Spleen (tissue), 11 donors: ENCODE measurements around the gene HRK. TPM values are rescaled to one million over a fixed set of nuclear protein-coding genes. Genes with fewer than 3 reads are reported as not detected.
A peak's percentile ranks its signal among the peaks of the same experiment; 100 is the strongest.

ENCODE experiments used
- DNase-seq: peaks from one replicate; pipeline ENCODE4 v3.0.0-alpha.2; 2020
- H3K27ac ChIP-seq, 8 donors: fragments of 200-600 bp; sonication (generic) in 7 of 8; 1 replicate in 4 of 8; 2 replicates in 4 of 8; pipeline versions ENCODE4 v1.5.0 to v1.8.0; 2016 to 2021; ENCODE audit warnings: inconsistent platforms in 4 of 8, mild to moderate bottlenecking in 4 of 8, moderate library complexity in 1 of 8
- H3K27me3 ChIP-seq, 7 donors: fragments of 200-600 bp; sonication (generic) in 6 of 7; replicated peaks in 1 of 7; 1 replicate in 4 of 7; 2 replicates in 3 of 7; pipeline versions ENCODE4 v1.5.0 to v1.8.0; 2016 to 2021; ENCODE audit warnings: inconsistent platforms in 3 of 7, mild to moderate bottlenecking in 1 of 7
- H3K36me3 ChIP-seq, 6 donors: fragments of 200-600 bp; sonication (generic) in 5 of 6; 1 replicate in 4 of 6; 2 replicates in 2 of 6; pipeline versions ENCODE4 v1.5.0 to v1.8.0; 2016 to 2021; ENCODE audit warnings: inconsistent platforms in 2 of 6
- H3K4me1 ChIP-seq, 6 donors: fragments of 200-600 bp; sonication (generic) in 5 of 6; 1 replicate in 3 of 6; 2 replicates in 3 of 6; pipeline versions ENCODE4 v1.5.0 to v1.8.0; 2016 to 2021; ENCODE audit warnings: inconsistent platforms in 3 of 6
- H3K4me3 ChIP-seq, 8 donors: fragments of 200-600 bp; sonication (generic) in 7 of 8; 1 replicate in 4 of 8; 2 replicates in 4 of 8; pipeline versions ENCODE4 v1.5.0 to v1.8.0; 2016 to 2021; ENCODE audit warnings: inconsistent platforms in 4 of 8, mild to moderate bottlenecking in 4 of 8, moderate library complexity in 2 of 8
- H3K9me3 ChIP-seq, 8 donors: fragments of 200-600 bp; sonication (generic) in 7 of 8; 1 replicate in 4 of 8; 2 replicates in 4 of 8; pipeline versions ENCODE4 v1.5.0 to v1.8.0; 2016 to 2021; ENCODE audit warnings: inconsistent platforms in 4 of 8
- POLR2A ChIP-seq, 3 donors: fragments of 450-650 bp; IDR thresholded peaks; one replicate each; pipeline ENCODE4 v1.5.1; 2017; ENCODE audit warnings: antibody characterized with exemption in 3 of 3, mild to moderate bottlenecking in 1 of 3
- POLR2AphosphoS5 ChIP-seq, 3 donors: sonication (generic); formaldehyde crosslinking; IDR thresholded peaks; one replicate each; pipeline ENCODE4 v1.5.1; 2017; ENCODE audit warnings: antibody characterized with exemption in 3 of 3
- WGBS, 5 donors: extraction: QIAGEN DNeasy Blood & Tissue Kit in 3 of 5; methylation state at CpG; one replicate each; pipeline versions ENCODE4 v1.1.5 to v1.1.7; 2013 to 2018; 5-methylcytosine and 5-hydroxymethylcytosine counted together
- intact Hi-C: fragments of 100-400 bp; cut with DNase I; formaldehyde crosslinking; loops from one replicate; pipeline ENCODE4 v1.15.0; 2023; ENCODE audit warnings: low total_unique reads
- polyA plus RNA-seq, 3 donors: library from polyadenylated mRNA; stranded (reverse); fragments of 200-250 nt; gene quantifications; one replicate each; pipeline ENCODE4 v1.2.1, GENCODE V29; 2013
- total RNA-seq, 7 donors: library from RNA; depleted of rRNA in 3 of 7; stranded (reverse); fragments of >200 nt in 3 of 7; fragmentation: NEBNext Ultra II Directional in 4 of 7; extraction: Animal tissue kit (Norgen Biotek cat#: 25700) in 4 of 7; gene quantifications; one replicate each; pipeline versions ENCODE4 v1.1.0 to v1.2.1, GENCODE V29; 2016 to 2021
- TF ChIP-seq, protein P1 (sequence below), 11 experiments: fragments of 200-600 bp in 7 of 11; fragments of 450-650 bp in 4 of 11; sonication (generic) in 4 of 11; IDR thresholded peaks in 8 of 11; conservative IDR thresholded peaks in 3 of 11; 1 replicate in 7 of 11; 2 replicates in 4 of 11; pipeline versions ENCODE4 v1.4.0 to v1.8.0; 2016 to 2021; ENCODE audit warnings: antibody characterized with exemption in 11 of 11, inconsistent platforms in 4 of 11, mild to moderate bottlenecking in 1 of 11
- donor health status: healthy with polysubstance abuse.
- donor health status: DM: no; HTN: no; CAD: no; lungs with moderate emphysema.
- donor health status: DM: no; HTN: no; CAD: no.
- donor health status: Bipolar disorder and iron deficiency.
- donor health status: healthy.
- donor health status: DM: no; HTN: no; CAD: no.
- donor health status: DM: yes; HTN: yes; CAD: no.

Gene HRK
- total and polyA plus RNA-seq, 10 donors, result 0.07 to 0.76 (median 0.37) TPM; not detected in 1

DNA sequence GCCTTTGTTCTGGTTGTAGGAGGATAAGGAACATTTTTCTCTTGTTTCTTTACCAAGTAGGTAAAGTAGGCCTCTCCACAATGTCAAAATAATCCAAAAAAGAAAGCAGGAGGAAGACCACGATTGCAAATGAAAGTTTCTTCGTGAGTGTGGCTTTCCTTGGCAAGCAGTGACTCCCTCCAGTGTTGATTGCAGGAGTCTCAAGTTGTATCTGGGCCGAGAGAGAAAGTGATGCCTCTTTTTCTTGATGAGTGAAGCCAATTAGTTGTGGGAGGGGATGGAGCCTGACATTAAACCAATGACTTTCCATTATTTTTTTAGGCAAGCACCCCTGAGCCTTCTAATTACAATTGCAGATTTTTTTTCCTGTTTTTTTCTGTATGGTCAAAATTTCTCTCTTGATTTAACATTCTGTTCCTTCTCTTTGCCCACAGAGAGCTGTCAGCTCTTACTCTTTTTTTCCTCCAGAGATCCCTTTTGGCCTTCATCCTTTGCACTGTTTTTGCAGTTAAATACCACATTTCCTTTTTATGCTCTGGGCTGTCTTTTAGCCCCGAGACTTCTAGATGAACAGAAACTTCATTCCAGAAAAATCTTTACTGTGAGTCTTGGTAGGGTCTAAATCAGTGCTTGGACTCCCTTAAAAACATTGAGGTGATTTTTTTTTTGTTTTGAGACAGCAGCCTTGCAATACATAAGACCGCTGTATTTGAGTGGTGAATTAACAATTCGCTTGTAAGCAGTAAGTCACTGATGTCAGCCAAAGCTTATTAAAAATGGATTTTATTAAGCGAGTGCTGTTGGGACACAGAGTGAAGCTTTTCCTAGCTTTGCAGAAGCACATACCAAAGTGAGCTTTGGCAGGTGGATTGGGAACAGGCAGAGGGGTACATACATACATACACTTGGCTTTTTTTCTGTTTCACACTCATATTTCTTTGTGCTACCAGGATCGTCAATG, 45.3 kb upstream of the HRK start:
- Histone ChIP-seq H3K27me3 (no peaks in the 10 kb centered on the region), H3K4me1 (peaks cover 8 to 57% (median 19%) of the 10 kb centered on the region in 6 donors), H3K27ac (no peak overlapping the region), H3K9me3 (no peaks in the 10 kb centered on the region), H3K36me3 (peaks cover 0 to 34% (median 13%) of the 10 kb centered on the region in 6 donors), H3K4me3 (no peak overlapping the region)
- 82 to 88% (median 83%) methylated on average over 8 of the region's 8 CpGs for WGBS, 5 donors
- DNase-seq, result no peak
- intact Hi-C loops, result no loop called here
- TF ChIP-seq POLR2A (IDR thresholded peaks at IDR 0.05), result no peak
- TF ChIP-seq POLR2AphosphoS5 (IDR thresholded peaks at IDR 0.05), result no peak
- TF ChIP-seq, protein P1, sequence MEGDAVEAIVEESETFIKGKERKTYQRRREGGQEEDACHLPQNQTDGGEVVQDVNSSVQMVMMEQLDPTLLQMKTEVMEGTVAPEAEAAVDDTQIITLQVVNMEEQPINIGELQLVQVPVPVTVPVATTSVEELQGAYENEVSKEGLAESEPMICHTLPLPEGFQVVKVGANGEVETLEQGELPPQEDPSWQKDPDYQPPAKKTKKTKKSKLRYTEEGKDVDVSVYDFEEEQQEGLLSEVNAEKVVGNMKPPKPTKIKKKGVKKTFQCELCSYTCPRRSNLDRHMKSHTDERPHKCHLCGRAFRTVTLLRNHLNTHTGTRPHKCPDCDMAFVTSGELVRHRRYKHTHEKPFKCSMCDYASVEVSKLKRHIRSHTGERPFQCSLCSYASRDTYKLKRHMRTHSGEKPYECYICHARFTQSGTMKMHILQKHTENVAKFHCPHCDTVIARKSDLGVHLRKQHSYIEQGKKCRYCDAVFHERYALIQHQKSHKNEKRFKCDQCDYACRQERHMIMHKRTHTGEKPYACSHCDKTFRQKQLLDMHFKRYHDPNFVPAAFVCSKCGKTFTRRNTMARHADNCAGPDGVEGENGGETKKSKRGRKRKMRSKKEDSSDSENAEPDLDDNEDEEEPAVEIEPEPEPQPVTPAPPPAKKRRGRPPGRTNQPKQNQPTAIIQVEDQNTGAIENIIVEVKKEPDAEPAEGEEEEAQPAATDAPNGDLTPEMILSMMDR (IDR thresholded peaks at IDR 0.05 in 8 of 11, conservative IDR thresholded peaks at IDR 0.05 in 3 of 11), result no peak

- peak in 1 of 3 donors; percentile 23 for TF ChIP-seq POLR2AphosphoS5 (IDR thresholded peaks at IDR 0.05)
- TF ChIP-seq, protein P1 (IDR thresholded peaks at IDR 0.05 in 8 of 11, conservative IDR thresholded peaks at IDR 0.05 in 3 of 11), result no peak
- no peak for DNase-seq
- H3K36me3 ChIP-seq, result peaks cover 0 to 28% (median 13%) of the 10 kb centered on the region in 6 donors
- H3K4me1 ChIP-seq, result peaks cover 8 to 73% (median 22%) of the 10 kb centered on the region in 6 donors
- no peaks in the 10 kb centered on the region for H3K27me3 ChIP-seq
- WGBS, 5 donors, result 51 to 75% (median 56%) methylated on average over 5 of the region's 5 CpGs
- H3K9me3 ChIP-seq, result no peaks in the 10 kb centered on the region
- intact Hi-C loops, result no loop called here
- peak overlapping the region in 1 of 8 donors; percentile 10 for H3K27ac ChIP-seq
- H3K4me3 ChIP-seq, result no peak overlapping the region
Measured at GRCh38 chr12:116924558-116925453, 43.6 kb upstream of the HRK start.

- H3K27ac ChIP-seq, result no peak overlapping the region
- 48 to 74% (median 65%) methylated on average over 2 of the region's 2 CpGs for WGBS, 5 donors
Measured at GRCh38 chr12:116922194-116922897, 41.1 kb upstream of the HRK start.

More at GRCh38 chr12:116922194-116922897, 41.1 kb upstream of the HRK start:
- intact Hi-C loops, result no loop called here
- no peak for DNase-seq
- Histone ChIP-seq H3K4me3 (no peak overlapping the region), H3K36me3 (peaks cover 0 to 8% (median 0%) of the 10 kb centered on the region in 6 donors), H3K9me3 (no peaks in the 10 kb centered on the region), H3K4me1 (peaks cover 8 to 84% (median 28%) of the 10 kb centered on the region in 6 donors), H3K27me3 (no peaks in the 10 kb centered on the region)
- TF ChIP-seq POLR2AphosphoS5 (IDR thresholded peaks at IDR 0.05) (no peak), POLR2A (IDR thresholded peaks at IDR 0.05) (no peak)
- TF ChIP-seq, protein P1 (IDR thresholded peaks at IDR 0.05 in 8 of 11, conservative IDR thresholded peaks at IDR 0.05 in 3 of 11), result no peak
